ENCODE measurements around the gene KCNH6. TPM values are rescaled to one million over a fixed set of nuclear protein-coding genes. Genes with fewer than 3 reads are reported as not detected.

KCNH6 gene
- total RNA-seq, 4 donors from 2014 or later, result not detected

DNA sequence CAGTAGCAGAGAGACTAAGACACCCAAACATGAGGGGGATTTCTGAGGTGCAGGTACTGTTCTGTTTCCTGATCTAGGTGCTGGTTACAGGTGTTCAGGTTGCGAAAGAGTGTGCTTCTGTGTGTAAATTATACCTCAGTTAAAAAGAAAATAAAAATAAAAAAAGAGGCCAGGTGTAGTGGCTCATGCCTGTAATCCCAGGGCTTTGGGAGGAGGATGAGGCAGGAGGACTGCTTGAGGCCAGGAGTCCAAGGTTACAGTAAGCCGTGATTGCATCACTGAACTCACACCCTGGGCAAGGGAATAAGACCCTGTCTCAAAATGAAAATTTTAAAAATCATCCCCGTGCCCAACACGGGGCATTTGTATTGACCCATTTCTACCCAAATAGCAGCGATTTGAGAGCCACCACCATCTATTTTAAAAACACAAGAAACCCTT lies 23.9 kb downstream of the KCNH6 start:
- Histone ChIP-seq H3K27ac (replicated peaks in 1 of 4) (no peak overlapping the region), H3K4me3 (no peak overlapping the region), H3K9me3 (no peaks in the 10 kb centered on the region), H3K36me3 (no peaks in the 10 kb centered on the region), H3K4me1 (peaks cover 13 to 24% (median 21%) of the 10 kb centered on the region in 4 donors), H3K27me3 (no peaks in the 10 kb centered on the region)
- intact Hi-C loops (cut with DNase I), result loop anchor here (5.0 kb wide), 1 partner anchor 100 kb away; the partner anchor contains the start of gene CYB561
- DNase-seq (ENCODE audit: extremely low spot score), result no peak
- TF ChIP-seq, protein P1, sequence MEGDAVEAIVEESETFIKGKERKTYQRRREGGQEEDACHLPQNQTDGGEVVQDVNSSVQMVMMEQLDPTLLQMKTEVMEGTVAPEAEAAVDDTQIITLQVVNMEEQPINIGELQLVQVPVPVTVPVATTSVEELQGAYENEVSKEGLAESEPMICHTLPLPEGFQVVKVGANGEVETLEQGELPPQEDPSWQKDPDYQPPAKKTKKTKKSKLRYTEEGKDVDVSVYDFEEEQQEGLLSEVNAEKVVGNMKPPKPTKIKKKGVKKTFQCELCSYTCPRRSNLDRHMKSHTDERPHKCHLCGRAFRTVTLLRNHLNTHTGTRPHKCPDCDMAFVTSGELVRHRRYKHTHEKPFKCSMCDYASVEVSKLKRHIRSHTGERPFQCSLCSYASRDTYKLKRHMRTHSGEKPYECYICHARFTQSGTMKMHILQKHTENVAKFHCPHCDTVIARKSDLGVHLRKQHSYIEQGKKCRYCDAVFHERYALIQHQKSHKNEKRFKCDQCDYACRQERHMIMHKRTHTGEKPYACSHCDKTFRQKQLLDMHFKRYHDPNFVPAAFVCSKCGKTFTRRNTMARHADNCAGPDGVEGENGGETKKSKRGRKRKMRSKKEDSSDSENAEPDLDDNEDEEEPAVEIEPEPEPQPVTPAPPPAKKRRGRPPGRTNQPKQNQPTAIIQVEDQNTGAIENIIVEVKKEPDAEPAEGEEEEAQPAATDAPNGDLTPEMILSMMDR (IDR thresholded peaks at IDR 0.05), result no peak
- TF ChIP-seq POLR2AphosphoS5 (IDR thresholded peaks at IDR 0.05) (no peak), POLR2A (IDR thresholded peaks at IDR 0.05; ENCODE audit: low read depth) (no peak), EP300 (IDR thresholded peaks at IDR 0.05) (no peak)
- WGBS, result 68% methylated on average over 5 of the region's 5 CpGs

DNA sequence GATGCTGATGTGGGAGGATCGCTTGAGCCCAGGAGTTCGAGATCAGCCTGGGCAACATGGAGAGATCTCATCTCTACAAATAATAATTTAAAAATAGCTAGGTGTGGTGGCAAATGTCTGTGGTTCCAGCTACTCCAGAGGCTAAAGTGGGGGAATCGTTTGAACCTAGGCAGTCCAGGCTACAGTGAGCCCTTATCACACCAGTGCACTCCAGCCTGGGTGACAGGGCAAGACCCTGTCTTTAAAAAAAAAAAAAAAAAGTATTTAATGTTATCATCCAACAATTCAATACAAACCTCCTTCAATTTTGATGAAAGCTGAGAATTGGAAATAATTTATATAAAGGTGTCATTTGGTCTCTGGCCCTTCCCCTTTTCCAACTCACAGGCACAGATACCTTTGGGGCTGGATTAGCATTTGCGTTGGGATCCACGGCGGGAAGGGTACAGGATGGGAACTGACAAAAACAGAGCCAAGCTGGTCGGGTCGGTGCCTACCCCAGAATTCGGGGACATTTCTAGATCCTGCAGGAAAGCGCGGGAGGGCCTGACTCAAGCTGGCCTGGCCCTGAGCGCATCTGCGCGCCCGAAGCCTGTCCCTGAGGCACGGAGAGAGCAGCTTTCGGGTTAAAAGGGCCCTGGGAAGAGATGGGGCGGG lies 26.3 kb downstream of the KCNH6 start:
- Histone ChIP-seq H3K27me3 (no peaks in the 10 kb centered on the region), H3K4me3 (peak overlapping the region; percentile 87 to 99 (median 96)), H3K36me3 (no peaks in the 10 kb centered on the region), H3K4me1 (peaks cover 22 to 47% (median 44%) of the 10 kb centered on the region in 4 donors), H3K27ac (replicated peaks in 1 of 4) (peak overlapping the region; percentile 87 to 92 (median 90)), H3K9me3 (no peaks in the 10 kb centered on the region)
- WGBS, result 16% methylated on average over 18 of the region's 18 CpGs
- DNase-seq (ENCODE audit: extremely low spot score), result no peak
- intact Hi-C loops (cut with DNase I), result loop anchor here (5.0 kb wide), 1 partner anchor 102 kb away; the partner anchor contains the start of gene CYB561
- TF ChIP-seq, protein P1 (IDR thresholded peaks at IDR 0.05), result no peak
- TF ChIP-seq EP300 (IDR thresholded peaks at IDR 0.05), result no peak
- TF ChIP-seq POLR2AphosphoS5 (IDR thresholded peaks at IDR 0.05), result no peak
- no peak for TF ChIP-seq POLR2A (IDR thresholded peaks at IDR 0.05; ENCODE audit: low read depth)

DNA sequence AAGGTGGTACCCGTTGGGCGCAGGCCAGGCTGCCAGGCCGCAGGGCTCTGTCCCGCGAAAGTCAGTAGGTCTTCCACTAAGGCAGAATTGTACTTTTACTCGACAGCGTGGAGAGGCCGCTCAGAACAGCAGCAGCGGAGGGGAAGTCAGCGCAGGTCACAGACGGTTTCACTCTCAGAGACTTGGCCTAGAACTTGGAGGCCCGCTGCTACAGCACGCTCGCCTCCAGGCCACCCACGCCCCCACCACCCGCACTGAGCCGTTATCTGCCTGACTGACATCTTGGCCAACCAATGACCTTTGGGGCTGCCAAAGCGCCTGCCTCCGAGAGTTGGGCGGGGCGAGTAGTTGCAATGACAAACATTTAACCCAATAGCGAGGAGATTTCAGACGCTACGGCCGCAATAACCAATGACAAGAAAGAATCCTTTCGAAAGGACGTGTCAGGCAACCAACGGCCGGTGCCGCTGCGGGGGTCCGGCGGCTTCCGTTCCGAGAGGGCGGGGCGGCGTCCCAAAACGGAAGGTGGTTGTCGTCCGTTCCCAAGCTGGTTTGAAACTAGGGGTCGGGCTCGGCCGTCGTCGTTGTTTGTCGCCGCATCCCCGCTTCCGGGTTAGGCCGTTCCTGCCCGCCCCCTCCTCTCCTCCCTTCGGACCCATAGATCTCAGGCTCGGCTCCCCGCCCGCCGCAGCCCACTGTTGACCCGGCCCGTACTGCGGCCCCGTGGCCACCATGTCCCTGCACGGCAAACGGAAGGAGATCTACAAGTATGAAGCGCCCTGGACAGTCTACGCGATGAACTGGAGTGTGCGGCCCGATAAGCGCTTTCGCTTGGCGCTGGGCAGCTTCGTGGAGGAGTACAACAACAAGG lies 27.0 kb downstream of the KCNH6 start, which contains the start of gene DCAF7:
Gene DCAF7, plus strand, starts transcription at position 532 of the 871 bp plus-strand sequence. Its CDS starts 201 bp downstream, at position 733.
- WGBS, result under 1% methylated on average over 60 of the region's 72 CpGs
- peak within 1 kb of the TSS; percentile 87 to 99 (median 96) for H3K4me3 ChIP-seq
- peaks cover 22 to 54% (median 52%) of the 10 kb centered on the region in 4 donors for H3K4me1 ChIP-seq
- peak; percentile 100 for DNase-seq (ENCODE audit: extremely low spot score)
- no peaks in the 10 kb centered on the region for H3K9me3 ChIP-seq
- TF ChIP-seq, protein P1 (IDR thresholded peaks at IDR 0.05), result peak in 1 of 3 experiments; percentile 34
- no peak for TF ChIP-seq EP300 (IDR thresholded peaks at IDR 0.05)
- TF ChIP-seq POLR2A (IDR thresholded peaks at IDR 0.05; ENCODE audit: low read depth), result no peak
- peak; percentile 83 to 85 for TF ChIP-seq POLR2AphosphoS5 (IDR thresholded peaks at IDR 0.05)
- peak within 1 kb of the TSS; percentile 91 to 95 (median 92) for H3K27ac ChIP-seq (replicated peaks in 1 of 4)
- no peaks in the 10 kb centered on the region for H3K36me3 ChIP-seq
- intact Hi-C loops (cut with DNase I), result loop anchor here (5.0 kb wide), 2 partner anchors 52 to 103 kb away; partner anchors contain the start of genes CYB561 and TACO1
- no peaks in the 10 kb centered on the region for H3K27me3 ChIP-seq

DNA sequence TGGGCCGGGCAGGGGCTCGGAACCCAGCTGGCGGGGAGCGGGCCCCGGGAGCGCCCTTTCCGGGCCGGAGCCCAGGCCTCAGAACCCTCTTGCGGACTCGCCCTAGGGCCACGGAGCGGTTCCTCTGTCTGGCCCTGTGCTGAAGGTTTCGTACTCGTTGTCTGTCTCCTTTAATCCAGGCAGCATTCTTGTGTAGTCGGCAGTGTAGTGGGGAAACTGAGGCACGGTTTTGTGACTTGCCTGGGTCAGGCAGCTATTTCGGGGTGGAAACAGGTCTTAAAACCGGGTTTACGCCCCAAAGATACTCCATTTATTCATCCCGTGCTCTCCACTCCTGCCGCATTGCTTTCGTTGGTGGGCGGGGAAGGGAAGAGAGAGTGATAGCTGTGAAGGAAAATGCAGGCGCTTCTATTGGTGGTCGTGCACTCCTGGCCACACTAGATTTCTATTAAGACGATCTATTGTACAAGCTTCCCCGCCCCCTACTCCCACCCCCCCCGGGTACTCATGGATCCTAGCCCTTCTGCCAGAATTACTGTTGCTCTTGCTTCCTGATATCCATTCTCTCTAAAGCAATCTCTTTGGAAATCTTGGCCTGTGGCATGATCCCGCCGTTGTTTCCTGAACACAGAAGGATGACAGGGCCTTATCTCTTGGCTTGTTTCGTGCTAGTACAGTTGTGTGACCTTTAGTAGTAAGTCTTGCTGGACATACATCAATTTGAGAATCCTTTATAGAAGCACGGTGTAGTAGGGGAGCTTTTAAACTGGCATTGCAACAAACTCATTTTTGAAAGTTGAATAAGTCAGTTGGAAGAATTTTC lies 27.9 kb downstream of the KCNH6 start:
- Histone ChIP-seq H3K9me3 (no peaks in the 10 kb centered on the region), H3K4me3 (peak overlapping the region; percentile 87 to 99 (median 96)), H3K27me3 (no peaks in the 10 kb centered on the region), H3K4me1 (peaks cover 25 to 63% (median 60%) of the 10 kb centered on the region in 4 donors), H3K36me3 (no peaks in the 10 kb centered on the region), H3K27ac (replicated peaks in 1 of 4) (peak overlapping the region; percentile 91 to 95 (median 92))
- intact Hi-C loops (cut with DNase I), result loop anchor here (5.0 kb wide), 1 partner anchor 51 kb away; the partner anchor contains the start of gene TACO1
- under 1% methylated on average over 18 of the region's 32 CpGs for WGBS
- DNase-seq (ENCODE audit: extremely low spot score), result no peak
- TF ChIP-seq POLR2A (IDR thresholded peaks at IDR 0.05; ENCODE audit: low read depth) (no peak), EP300 (IDR thresholded peaks at IDR 0.05) (no peak)
- TF ChIP-seq, protein P1 (IDR thresholded peaks at IDR 0.05), result no peak

Data from esophagus muscularis mucosa (tissue), 4 donors.